ENCODE data around the gene PKP3. TPM values are rescaled to one million over a fixed set of nuclear protein-coding genes. Genes with fewer than 3 reads are reported as not detected.

PKP3 gene
- polyA plus RNA-seq, 1 of the 3 experiments (the other 2 are of a cell fraction): 1.4 TPM

DNA sequence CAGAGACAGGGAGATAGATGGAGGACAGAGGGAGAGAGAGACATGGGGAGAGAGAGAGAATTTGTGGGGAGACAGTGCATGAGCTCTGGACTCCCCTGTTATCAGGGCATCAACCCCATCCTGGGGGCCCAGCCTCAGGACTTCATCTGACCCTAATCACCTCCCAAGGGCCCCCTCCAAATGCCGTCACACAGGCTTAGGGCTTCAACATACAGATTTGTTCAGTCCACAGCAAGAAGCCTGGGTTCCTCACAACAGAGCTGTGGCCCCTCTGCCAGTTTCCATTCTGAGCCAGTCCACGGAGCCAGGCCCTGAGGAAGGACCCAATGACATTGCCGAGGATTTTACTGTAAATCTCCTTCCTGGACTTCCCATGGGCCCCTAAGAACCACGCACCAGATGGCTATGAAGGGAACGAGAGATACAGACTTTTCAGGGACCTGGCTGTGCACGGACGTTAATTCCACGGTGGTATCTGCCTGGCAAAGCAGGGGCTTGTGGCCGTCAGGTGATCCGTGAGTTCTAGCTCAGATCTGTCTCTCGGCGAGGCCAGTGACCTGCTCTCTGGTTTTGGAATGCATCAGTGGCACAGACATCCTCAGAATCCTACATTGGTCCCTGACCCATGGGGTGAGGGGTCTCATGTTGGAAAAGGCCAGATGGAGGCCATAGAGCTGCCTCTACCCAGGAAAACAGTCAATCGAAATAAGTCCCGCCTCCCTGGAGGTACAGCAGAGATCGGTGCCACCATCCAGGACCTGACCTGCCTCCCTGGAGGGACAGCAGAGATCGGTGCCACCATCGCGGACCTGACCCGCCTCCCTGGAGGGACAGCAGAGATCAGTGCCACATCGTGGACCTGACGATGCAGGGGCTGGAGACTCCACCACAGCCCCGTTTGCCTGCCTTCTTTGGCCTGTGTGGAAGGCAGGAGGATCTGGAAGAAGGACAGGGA is 33.4 kb upstream of the PKP3 start:
- H3K36me3 ChIP-seq (replicated peaks in 1 of 2; ENCODE audit: control insufficient read depth in 1 of 2, insufficient read depth in 2 of 2, low read length in 1 of 2): no peaks in the 10 kb centered on the region
- no peaks in the 10 kb centered on the region for H3K79me2 ChIP-seq (ENCODE audit: insufficient read depth)
- no peak overlapping the region for H2AFZ ChIP-seq (ENCODE audit: low read depth)
- no peaks in the 10 kb centered on the region for H3K9me2 ChIP-seq
- H3K4me1 ChIP-seq (ENCODE audit: control insufficient read depth in 1 of 2, insufficient read depth in 2 of 2, low read depth in 1 of 2, low read length in 1 of 2): peaks cover 2 to 6% of the 10 kb centered on the region in 2 experiments; a peak in 3 of 4 replicates
- POLR2A ChIA-PET: no interaction called here
- TF ChIP-seq YY1 (IDR thresholded peaks at IDR 0.05; ENCODE audit: low read depth): no peak
- TF ChIP-seq, protein P1, sequence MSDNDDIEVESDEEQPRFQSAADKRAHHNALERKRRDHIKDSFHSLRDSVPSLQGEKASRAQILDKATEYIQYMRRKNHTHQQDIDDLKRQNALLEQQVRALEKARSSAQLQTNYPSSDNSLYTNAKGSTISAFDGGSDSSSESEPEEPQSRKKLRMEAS (IDR thresholded peaks at IDR 0.05; ENCODE audit: low read depth): no peak
- TF ChIP-seq EP300 (IDR thresholded peaks at IDR 0.05; ENCODE audit: borderline replicate concordance in 1 of 2, low read depth in 1 of 2, low read length in 1 of 2): no peak
- no peak for TF ChIP-seq RFX5 (IDR thresholded peaks at IDR 0.05; ENCODE audit: low read length)
- TF ChIP-seq GABPA (IDR thresholded peaks at IDR 0.05; ENCODE audit: low read depth): no peak
- no peak for TF ChIP-seq ELF1 (IDR thresholded peaks at IDR 0.05)
- no peak for TF ChIP-seq TEAD4 (IDR thresholded peaks at IDR 0.05; ENCODE audit: borderline replicate concordance, insufficient read depth)
- no peak for TF ChIP-seq NFIC (IDR thresholded peaks at IDR 0.05; ENCODE audit: borderline replicate concordance)
- TF ChIP-seq FOSL2 (IDR thresholded peaks at IDR 0.05; ENCODE audit: borderline replicate concordance, low read depth): no peak
- TF ChIP-seq NRF1 (IDR thresholded peaks at IDR 0.05; ENCODE audit: low read depth, low read length): no peak
- TF ChIP-seq RXRA (IDR thresholded peaks at IDR 0.05; ENCODE audit: borderline replicate concordance, low read depth): no peak
- TF ChIP-seq, protein P2, sequence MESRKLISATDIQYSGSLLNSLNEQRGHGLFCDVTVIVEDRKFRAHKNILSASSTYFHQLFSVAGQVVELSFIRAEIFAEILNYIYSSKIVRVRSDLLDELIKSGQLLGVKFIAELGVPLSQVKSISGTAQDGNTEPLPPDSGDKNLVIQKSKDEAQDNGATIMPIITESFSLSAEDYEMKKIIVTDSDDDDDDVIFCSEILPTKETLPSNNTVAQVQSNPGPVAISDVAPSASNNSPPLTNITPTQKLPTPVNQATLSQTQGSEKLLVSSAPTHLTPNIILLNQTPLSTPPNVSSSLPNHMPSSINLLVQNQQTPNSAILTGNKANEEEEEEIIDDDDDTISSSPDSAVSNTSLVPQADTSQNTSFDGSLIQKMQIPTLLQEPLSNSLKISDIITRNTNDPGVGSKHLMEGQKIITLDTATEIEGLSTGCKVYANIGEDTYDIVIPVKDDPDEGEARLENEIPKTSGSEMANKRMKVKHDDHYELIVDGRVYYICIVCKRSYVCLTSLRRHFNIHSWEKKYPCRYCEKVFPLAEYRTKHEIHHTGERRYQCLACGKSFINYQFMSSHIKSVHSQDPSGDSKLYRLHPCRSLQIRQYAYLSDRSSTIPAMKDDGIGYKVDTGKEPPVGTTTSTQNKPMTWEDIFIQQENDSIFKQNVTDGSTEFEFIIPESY (IDR thresholded peaks at IDR 0.05; ENCODE audit: borderline replicate concordance, low read depth): no peak
- TF ChIP-seq CHD2 (IDR thresholded peaks at IDR 0.05; ENCODE audit: low read length, partially characterized antibody): no peak
- no peak for TF ChIP-seq SIN3A (IDR thresholded peaks at IDR 0.05; ENCODE audit: borderline replicate concordance, low read depth, low read length)
- TF ChIP-seq RCOR1 (IDR thresholded peaks at IDR 0.05; ENCODE audit: low read length): no peak
- H4K20me1 ChIP-seq (ENCODE audit: insufficient read depth): no peaks in the 10 kb centered on the region
- no peak overlapping the region for H3K9ac ChIP-seq
- 56% methylated on average over 18 of the region's 22 CpGs for WGBS (ENCODE audit: low lambda C conversion rate)
- H3K4me3 ChIP-seq (ENCODE audit: low read depth in 2 of 2, low read length in 1 of 2): no peak overlapping the region
- H3K4me2 ChIP-seq: no peak overlapping the region
- no peaks in the 10 kb centered on the region for H3K27me3 ChIP-seq (ENCODE audit: insufficient read depth)
- no peak for DNase-seq
- peaks cover 9% of the 10 kb centered on the region for H3F3A ChIP-seq (replicated peaks; ENCODE audit: insufficient read depth)
- no peak overlapping the region for H3K27ac ChIP-seq (ENCODE audit: low read depth in 2 of 2, low read length in 1 of 2)
- CTCF ChIA-PET: interaction anchor here (1.0 kb wide), 1 partner anchor 56 kb away, joined by 3 read pairs; no protein-coding TSS in a partner anchor
- H3K9me3 ChIP-seq: no peaks in the 10 kb centered on the region
